ENCODE measurements around the gene METTL8.
A peak's percentile ranks its signal among the peaks of the same experiment; 100 is the strongest.

Gene METTL8

DNA sequence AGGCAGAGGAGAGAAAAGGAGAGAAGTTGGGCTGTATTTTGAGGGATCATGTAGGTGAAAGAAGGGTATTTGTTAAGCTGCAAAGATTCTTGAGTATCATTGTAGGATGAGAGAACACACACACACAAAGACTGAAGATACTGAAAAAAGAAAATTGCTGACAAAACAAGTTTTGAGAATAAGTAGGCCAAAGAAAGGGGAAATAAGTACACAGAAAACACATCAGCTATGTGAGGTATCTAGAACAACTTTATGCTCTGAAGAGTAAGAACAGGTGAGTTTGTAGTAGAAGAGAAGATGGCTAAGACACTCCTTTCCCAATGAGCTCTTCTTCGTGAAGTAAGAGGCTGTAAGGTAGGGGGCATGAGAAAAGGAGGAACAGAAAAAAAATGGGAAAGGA, 28.2 kb downstream of the METTL8 start:
- DNase-seq (ENCODE audit: insufficient read length, low spot score) (no peak), FAIRE-seq (peak; percentile 67)
- TF ChIP-seq POU2F2 (IDR thresholded peaks at IDR 0.05; ENCODE audit: low read depth, low read length) (no peak), SPI1 (IDR thresholded peaks at IDR 0.05; ENCODE audit: low read depth, low read length) (no peak), TAF1 (IDR thresholded peaks at IDR 0.05; ENCODE audit: low read depth, low read length) (no peak), POLR2AphosphoS5 (IDR thresholded peaks at IDR 0.05; ENCODE audit: low read depth, low read length) (no peak), PAX5 (IDR thresholded peaks at IDR 0.05; ENCODE audit: insufficient read depth, low read length, severe bottlenecking) (no peak), POLR2A (IDR thresholded peaks at IDR 0.05; ENCODE audit: low read depth, low read length) (no peak)

- DNase-seq (ENCODE audit: insufficient read length, low spot score) (no peak), FAIRE-seq (peak; percentile 84)
- TF ChIP-seq SPI1 (IDR thresholded peaks at IDR 0.05; ENCODE audit: low read depth, low read length) = no peak
- TF ChIP-seq POU2F2 (IDR thresholded peaks at IDR 0.05; ENCODE audit: low read depth, low read length) = no peak
- TF ChIP-seq POLR2AphosphoS5 (IDR thresholded peaks at IDR 0.05; ENCODE audit: low read depth, low read length) = no peak
Observed at GRCh38 chr2:171404719-171405118, 29.1 kb downstream of the METTL8 start.

DNA sequence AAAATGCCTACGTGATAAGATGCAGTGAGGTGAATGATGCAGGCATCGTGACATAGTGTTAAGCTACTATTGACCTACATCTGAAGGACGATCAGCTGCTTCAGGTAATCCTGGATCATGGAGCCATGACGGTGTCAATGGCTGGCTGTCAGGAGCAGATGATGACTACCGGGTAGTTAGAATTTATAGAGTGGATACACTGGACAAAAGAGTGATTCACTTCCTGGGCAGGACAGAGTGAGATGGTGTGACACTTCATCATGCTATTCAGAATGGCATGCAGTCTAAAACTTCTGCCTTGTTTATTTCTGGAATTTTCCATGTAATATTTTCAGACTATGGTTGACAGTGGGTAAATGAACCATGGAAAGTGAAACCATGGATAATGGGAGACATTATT, 29.5 kb downstream of the METTL8 start:
- FAIRE-seq = peak; percentile 58
- no peak for DNase-seq (ENCODE audit: insufficient read length, low spot score)
- TF ChIP-seq TAF1 (IDR thresholded peaks at IDR 0.05; ENCODE audit: low read depth, low read length) = no peak
- no peak for TF ChIP-seq POLR2A (IDR thresholded peaks at IDR 0.05; ENCODE audit: low read depth, low read length)
- TF ChIP-seq PAX5 (IDR thresholded peaks at IDR 0.05; ENCODE audit: insufficient read depth, low read length, severe bottlenecking) = no peak
- TF ChIP-seq POU2F2 (IDR thresholded peaks at IDR 0.05; ENCODE audit: low read depth, low read length) = no peak
- TF ChIP-seq POLR2AphosphoS5 (IDR thresholded peaks at IDR 0.05; ENCODE audit: low read depth, low read length) = no peak
- TF ChIP-seq SPI1 (IDR thresholded peaks at IDR 0.05; ENCODE audit: low read depth, low read length) = no peak

DNA sequence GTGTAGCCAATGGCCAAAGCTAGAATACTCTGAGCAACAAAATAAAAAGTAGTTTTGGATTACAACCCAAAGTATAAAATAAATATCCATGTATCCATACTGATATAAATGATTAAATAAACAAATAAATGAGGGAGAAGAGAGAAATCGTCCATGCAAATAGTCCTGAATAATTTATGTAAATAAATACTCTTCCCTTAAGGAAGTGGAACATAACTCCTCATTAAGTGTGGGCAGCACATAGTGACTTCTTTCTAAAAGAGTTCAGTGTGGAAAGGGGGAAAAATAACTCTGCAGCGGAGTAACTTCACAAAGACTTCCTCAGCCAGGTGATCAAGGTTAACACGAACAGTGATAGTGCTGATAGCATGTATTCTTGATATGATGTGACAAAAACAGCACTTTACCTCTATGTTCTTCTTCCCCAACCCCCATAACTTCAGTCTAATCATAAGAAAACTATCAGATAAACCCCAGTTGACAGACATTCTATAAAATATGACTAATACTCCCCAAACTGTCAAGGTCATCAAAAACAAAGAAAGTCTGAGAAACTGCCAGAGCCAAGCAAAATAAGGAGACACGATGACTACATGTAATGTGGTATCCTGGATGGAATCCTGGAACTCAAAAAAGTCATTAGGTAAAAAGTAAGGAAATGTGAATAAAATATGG, 30.7 kb downstream of the METTL8 start:
- DNase-seq (ENCODE audit: insufficient read length, low spot score) = no peak
- no peak for TF ChIP-seq PAX5 (IDR thresholded peaks at IDR 0.05; ENCODE audit: insufficient read depth, low read length, severe bottlenecking)
- TF ChIP-seq POU2F2 (IDR thresholded peaks at IDR 0.05; ENCODE audit: low read depth, low read length) = no peak
- TF ChIP-seq TAF1 (IDR thresholded peaks at IDR 0.05; ENCODE audit: low read depth, low read length) = no peak
- no peak for TF ChIP-seq POLR2A (IDR thresholded peaks at IDR 0.05; ENCODE audit: low read depth, low read length)
- no peak for TF ChIP-seq POLR2AphosphoS5 (IDR thresholded peaks at IDR 0.05; ENCODE audit: low read depth, low read length)
- no peak for TF ChIP-seq SPI1 (IDR thresholded peaks at IDR 0.05; ENCODE audit: low read depth, low read length)
- FAIRE-seq = peak; percentile 64

DNA sequence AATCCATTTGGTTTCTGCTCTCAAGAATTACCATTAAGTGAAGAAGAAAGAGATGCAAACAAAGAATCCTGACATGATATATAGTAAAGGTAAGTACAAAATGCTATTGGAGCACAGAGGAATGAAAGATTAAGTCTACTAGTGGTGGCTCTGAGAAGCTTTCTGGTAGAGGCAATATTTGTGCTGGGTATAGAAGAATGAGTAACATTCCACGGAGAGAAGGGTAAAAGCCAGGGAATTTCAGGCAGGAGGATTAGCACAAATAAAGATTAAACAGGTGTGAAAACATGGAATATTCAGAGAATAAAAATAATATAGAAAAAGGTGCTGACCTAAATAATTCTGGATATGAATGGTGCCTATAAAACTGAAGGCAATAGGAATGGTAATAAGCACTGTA, 31.8 kb downstream of the METTL8 start:
- no peak for TF ChIP-seq POLR2A (IDR thresholded peaks at IDR 0.05; ENCODE audit: low read depth, low read length)
- no peak for TF ChIP-seq PAX5 (IDR thresholded peaks at IDR 0.05; ENCODE audit: insufficient read depth, low read length, severe bottlenecking)
- no peak for TF ChIP-seq POU2F2 (IDR thresholded peaks at IDR 0.05; ENCODE audit: low read depth, low read length)
- no peak for FAIRE-seq
- DNase-seq (ENCODE audit: insufficient read length, low spot score) = no peak

DNA sequence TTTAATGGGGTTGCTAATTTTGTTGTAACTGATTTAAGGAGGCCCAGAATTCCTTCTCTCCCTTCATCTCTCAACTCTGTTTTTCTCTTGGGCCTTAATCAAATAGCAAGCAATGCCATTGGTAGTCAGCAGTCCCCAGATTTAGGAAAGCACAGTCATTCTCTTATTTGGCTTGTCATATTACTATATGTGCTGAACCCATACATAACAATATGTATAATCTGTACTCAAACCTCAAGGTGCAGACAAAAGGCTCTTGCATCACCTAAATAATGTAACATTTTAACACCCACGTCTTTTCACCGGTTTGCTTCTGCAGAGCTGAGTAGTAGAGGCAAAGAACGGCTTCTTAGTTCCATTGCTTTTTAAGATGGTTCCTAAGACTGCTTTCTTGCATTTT, 33.4 kb downstream of the METTL8 start:
- TF ChIP-seq POU2F2 (IDR thresholded peaks at IDR 0.05; ENCODE audit: low read depth, low read length) (no peak), POLR2A (IDR thresholded peaks at IDR 0.05; ENCODE audit: low read depth, low read length) (no peak), SPI1 (IDR thresholded peaks at IDR 0.05; ENCODE audit: low read depth, low read length) (no peak), POLR2AphosphoS5 (IDR thresholded peaks at IDR 0.05; ENCODE audit: low read depth, low read length) (no peak)
- no peak for FAIRE-seq
- DNase-seq (ENCODE audit: insufficient read length, low spot score) = no peak

- DNase-seq (ENCODE audit: insufficient read length, low spot score) (no peak), FAIRE-seq (peak; percentile 81)
- TF ChIP-seq SPI1 (IDR thresholded peaks at IDR 0.05; ENCODE audit: low read depth, low read length) = no peak
Observed at GRCh38 chr2:171399292-171399691, 34.5 kb downstream of the METTL8 start.

GRCh38 chr2:171394164-171394740, 39.5 kb downstream of the METTL8 start:
- DNase-seq (ENCODE audit: insufficient read length, low spot score) (no peak), FAIRE-seq (peak; percentile 31)
- TF ChIP-seq TAF1 (IDR thresholded peaks at IDR 0.05; ENCODE audit: low read depth, low read length) (no peak), SPI1 (IDR thresholded peaks at IDR 0.05; ENCODE audit: low read depth, low read length) (no peak), POLR2A (IDR thresholded peaks at IDR 0.05; ENCODE audit: low read depth, low read length) (no peak), POLR2AphosphoS5 (IDR thresholded peaks at IDR 0.05; ENCODE audit: low read depth, low read length) (no peak)

DNA sequence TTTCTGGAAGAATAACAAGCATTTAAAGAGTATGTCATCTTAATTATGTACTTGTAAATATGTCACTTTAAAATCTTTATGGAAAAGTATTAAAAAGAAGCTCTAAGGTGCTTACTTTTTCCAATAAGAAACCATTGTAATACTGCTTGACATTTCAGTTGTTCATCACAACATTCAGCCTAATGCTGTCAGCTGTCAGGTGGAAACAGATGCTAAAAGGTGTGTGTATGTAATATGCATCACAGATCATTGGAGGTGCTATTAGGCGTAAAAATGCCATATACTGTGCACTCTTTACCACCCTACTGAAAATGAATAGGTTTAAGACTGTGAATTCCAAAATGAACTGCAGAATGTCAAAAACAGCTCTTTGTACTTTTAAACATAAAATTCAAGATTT, 40.3 kb downstream of the METTL8 start:
- DNase-seq (ENCODE audit: insufficient read length, low spot score) = no peak
- FAIRE-seq = peak; percentile 81

DNA sequence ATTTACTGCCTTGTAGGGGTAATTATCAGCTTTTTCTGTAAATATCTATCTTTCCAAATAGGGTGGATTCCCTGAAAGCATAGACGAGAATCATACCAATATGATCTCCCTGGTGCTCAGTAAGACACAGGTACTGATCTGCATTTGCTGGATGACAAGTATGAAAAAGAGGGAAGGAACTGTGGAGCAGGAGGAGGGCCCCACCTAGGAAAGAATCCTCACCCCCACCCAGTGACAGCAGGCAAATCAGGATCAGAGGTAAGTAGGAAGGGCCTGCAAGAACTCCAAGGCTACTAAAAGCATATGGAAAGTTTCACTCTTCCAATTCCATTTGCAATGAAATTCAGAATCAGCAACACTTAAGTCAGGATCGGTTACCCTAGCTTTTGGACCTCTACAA, 42.3 kb downstream of the METTL8 start:
- no peak for FAIRE-seq
- DNase-seq (ENCODE audit: insufficient read length, low spot score) = no peak
- no peak for TF ChIP-seq POLR2AphosphoS5 (IDR thresholded peaks at IDR 0.05; ENCODE audit: low read depth, low read length)
- TF ChIP-seq POLR2A (IDR thresholded peaks at IDR 0.05; ENCODE audit: low read depth, low read length) = no peak
- TF ChIP-seq TAF1 (IDR thresholded peaks at IDR 0.05; ENCODE audit: low read depth, low read length) = no peak

More for the DNA sequence above, 40.3 kb downstream of the METTL8 start:
- no peak for TF ChIP-seq POLR2A (IDR thresholded peaks at IDR 0.05; ENCODE audit: low read depth, low read length)
- TF ChIP-seq POU2F2 (IDR thresholded peaks at IDR 0.05; ENCODE audit: low read depth, low read length) = no peak
- TF ChIP-seq PAX5 (IDR thresholded peaks at IDR 0.05; ENCODE audit: insufficient read depth, low read length, severe bottlenecking) = no peak
- no peak for TF ChIP-seq SPI1 (IDR thresholded peaks at IDR 0.05; ENCODE audit: low read depth, low read length)
- TF ChIP-seq POLR2AphosphoS5 (IDR thresholded peaks at IDR 0.05; ENCODE audit: low read depth, low read length) = no peak
- no peak for TF ChIP-seq TAF1 (IDR thresholded peaks at IDR 0.05; ENCODE audit: low read depth, low read length)

Measured in GM12891 (cell line).